GM21529 (cell line): Measurements from ENCODE around the gene STXBP6.

ENCODE experiments used
- ATAC-seq: cut with Tn5 transposase; IDR thresholded peaks from one replicate; pipeline ENCODE4 v1.9.1; 2021; ENCODE audit not compliant: unreplicated experiment

STXBP6 gene

GRCh38 chr14:24863968-24864684 lies 185.8 kb downstream of the STXBP6 start:
- no peak for ATAC-seq

GRCh38 chr14:24861083-24861630 lies 188.8 kb downstream of the STXBP6 start:
- no peak for ATAC-seq

- no peak for ATAC-seq
These were observed 190.4 kb downstream of the STXBP6 start for GRCh38 chr14:24859559-24859958.

- no peak for ATAC-seq
These were observed 191.3 kb downstream of the STXBP6 start for GRCh38 chr14:24858684-24859083.

- no peak for ATAC-seq
These were observed 191.9 kb downstream of the STXBP6 start for GRCh38 chr14:24858052-24858451.

- no peak for ATAC-seq
These were observed 192.7 kb downstream of the STXBP6 start for GRCh38 chr14:24857277-24857676.

GRCh38 chr14:24853446-24853845 lies 196.5 kb downstream of the STXBP6 start:
- no peak for ATAC-seq

GRCh38 chr14:24852312-24853060 lies 197.5 kb downstream of the STXBP6 start:
- ATAC-seq = no peak

- no peak for ATAC-seq
These were observed 198.1 kb downstream of the STXBP6 start for GRCh38 chr14:24851837-24852236.

GRCh38 chr14:24851406-24851805 lies 198.5 kb downstream of the STXBP6 start:
- no peak for ATAC-seq

- ATAC-seq = no peak
These were observed 199.9 kb downstream of the STXBP6 start for GRCh38 chr14:24850072-24850471.

- ATAC-seq = no peak
These were observed 200.5 kb downstream of the STXBP6 start for GRCh38 chr14:24849471-24849870.

GRCh38 chr14:24848102-24848790 lies 201.7 kb downstream of the STXBP6 start:
- ATAC-seq = no peak

- no peak for ATAC-seq
These were observed 202.3 kb downstream of the STXBP6 start for GRCh38 chr14:24847568-24848095.

GRCh38 chr14:24846261-24846660 lies 203.7 kb downstream of the STXBP6 start:
- no peak for ATAC-seq

GRCh38 chr14:24845851-24846250 lies 204.1 kb downstream of the STXBP6 start:
- no peak for ATAC-seq

- ATAC-seq = no peak
These were observed 205.9 kb downstream of the STXBP6 start for GRCh38 chr14:24844011-24844410.

GRCh38 chr14:24843494-24843893 lies 206.5 kb downstream of the STXBP6 start:
- ATAC-seq = peak; percentile 94

GRCh38 chr14:24840204-24840893 lies 209.6 kb downstream of the STXBP6 start:
- no peak for ATAC-seq

- no peak for ATAC-seq
These were observed 210.2 kb downstream of the STXBP6 start for GRCh38 chr14:24839617-24840203.
